ENCODE measurements around the gene LEFTY2.
"Not testable (repeated sequence)": the region's sequence is repeated elsewhere in the genome, so short reads cannot be mapped to it uniquely, and the experiment has no call there.

The LEFTY2 gene

GRCh38 chr1:225953315-225953714 is 12.3 kb upstream of the LEFTY2 start:
- no peak for DNase-seq

GRCh38 chr1:225950905-225951497 is 10.0 kb upstream of the LEFTY2 start:
- DNase-seq, result no peak

DNA sequence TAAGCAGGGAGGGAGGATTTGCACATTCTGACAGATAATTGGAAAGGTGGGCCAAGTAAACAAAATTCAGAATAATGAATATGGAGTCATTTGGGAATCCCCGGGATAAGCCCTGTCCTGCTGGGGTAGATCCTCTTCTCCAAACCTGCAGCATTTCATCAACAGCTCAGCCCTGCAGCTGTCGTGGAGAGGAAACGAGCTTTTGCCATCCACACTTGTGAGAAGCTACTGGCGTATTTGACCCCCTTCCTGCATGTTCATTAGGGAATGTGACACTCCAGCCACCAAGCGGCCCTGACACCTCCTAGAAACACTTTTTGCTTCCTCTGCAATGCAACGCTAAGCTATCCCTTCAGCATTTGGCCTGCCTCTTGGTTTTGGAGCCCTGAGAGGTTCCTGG is 8.0 kb upstream of the LEFTY2 start:
- DNase-seq, result no peak

DNA sequence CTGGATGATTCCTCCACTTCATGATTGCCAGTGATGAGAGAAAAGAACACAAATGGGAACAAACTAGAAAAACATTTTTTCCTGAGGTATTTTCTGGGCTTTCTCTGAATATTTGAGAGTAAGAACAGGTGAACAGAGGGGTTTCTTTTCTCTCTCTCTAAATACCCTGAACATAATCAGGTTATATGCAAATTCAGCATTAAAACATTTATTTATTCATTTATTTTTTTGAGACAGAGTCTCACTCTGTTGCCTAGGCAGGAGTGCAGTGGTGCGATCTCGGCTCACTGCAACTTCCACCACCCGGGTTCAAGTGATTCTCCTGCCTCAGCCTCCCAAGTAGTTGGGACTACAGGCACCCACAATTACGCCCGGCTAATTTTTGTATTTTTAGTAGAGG is 5.8 kb upstream of the LEFTY2 start:
- no peak for DNase-seq

DNA sequence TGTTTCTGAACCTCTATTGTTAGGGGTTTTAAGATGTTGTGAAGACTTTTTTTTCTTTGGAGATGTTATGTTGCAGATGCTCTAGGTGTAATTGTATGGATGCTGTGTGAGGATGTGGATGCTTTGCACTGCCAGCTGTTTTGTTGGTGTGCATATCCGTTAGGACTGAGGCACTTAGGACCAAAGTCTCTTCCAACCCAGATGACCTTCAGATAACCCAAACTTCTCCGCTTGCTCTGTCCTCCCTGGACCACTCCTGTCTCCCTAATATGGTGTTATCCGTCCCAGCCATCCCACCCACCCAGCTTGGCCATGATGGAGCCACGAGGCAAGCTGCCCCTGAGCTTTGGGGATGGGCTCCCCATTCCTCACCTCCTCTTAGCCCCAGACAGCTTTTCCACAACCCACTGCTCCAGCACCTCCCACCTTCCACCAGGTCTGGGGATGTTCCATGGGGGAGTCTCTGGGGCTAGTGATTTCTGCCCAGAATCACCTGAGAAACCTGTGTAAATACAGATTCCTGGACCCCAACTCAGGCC is 5.1 kb upstream of the LEFTY2 start:
- DNase-seq, result no peak

DNA sequence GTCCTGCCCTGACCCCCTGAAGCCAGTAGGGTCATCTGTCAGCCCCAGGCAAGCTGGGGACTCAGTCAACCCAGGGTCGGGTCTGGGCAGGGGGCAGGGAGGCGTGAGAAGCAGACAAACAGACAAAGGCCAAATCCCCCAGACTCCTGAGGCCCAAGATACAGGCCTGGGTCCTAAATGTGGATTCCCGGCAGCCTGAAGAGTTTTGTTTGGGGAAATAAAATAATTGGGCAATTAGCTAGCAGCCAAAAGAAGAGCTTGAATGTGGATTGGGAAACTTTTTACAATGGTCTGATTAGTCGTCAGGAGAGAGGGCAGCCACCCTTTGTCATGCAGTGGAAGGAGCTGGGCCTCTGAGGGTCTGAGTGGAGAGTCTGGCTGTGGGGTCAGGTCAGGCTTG is 4.5 kb upstream of the LEFTY2 start:
- DNase-seq, result no peak

DNA sequence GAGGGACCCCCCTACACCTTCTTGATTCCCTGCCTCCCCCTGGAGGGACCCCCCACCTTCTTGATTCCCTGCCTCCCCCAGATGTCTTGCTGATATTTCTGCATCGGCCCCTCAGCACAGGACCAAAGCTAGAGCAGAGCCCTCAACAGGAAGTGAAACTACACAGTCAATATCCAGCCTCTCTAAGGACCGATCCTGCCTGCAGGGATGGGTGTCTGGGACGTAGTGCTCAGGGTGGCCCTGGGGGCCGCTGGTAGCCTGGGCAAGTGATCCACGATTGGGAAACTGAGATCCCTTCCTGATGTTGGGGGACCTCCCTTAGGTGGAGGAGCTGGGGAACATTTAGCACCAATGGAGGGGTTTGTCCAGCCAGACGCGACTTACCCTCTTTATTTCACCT is 3.9 kb upstream of the LEFTY2 start:
- DNase-seq, result no peak

- DNase-seq, result no peak
These were observed 3.4 kb upstream of the LEFTY2 start for GRCh38 chr1:225944387-225944786.

DNA sequence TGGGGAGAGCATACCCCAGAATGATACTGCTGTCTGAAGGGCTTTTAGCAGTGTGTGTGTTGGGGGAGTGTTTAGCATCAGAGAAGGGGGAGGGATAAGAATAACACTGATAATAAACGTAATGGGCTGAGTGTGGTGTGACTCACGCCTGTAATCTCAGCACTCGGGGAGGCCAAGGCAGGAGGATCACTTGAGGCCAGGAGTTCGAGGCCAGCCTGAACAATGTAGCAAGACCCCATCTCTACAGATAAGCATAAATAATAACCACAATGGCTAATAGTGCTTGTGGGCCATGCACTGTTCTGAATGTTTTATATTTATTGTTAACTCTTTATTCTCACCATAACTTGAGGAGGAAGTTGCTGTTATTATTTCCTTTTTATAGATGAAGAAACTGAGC is 2.6 kb upstream of the LEFTY2 start:
- DNase-seq, result no peak

DNA sequence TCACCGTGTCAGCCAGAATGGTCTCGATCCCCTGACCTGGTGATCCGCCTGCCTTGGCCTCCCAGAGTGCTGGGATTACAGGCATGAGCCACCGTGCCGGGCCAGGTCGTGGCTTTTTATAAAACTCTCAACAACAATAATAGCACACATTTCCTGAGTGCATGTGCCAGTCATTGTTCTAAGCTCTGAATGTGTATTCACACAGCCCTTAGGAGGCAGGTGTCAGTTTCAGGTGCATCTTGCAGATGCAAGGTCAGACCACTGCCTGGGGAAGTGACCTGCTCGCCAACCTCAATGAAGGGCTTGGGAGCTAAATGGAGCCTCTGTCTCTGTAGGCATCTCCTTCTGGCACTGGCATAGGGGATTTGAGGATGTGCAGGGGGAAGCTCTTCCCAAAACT is 1.6 kb upstream of the LEFTY2 start:
- no peak for DNase-seq

DNA sequence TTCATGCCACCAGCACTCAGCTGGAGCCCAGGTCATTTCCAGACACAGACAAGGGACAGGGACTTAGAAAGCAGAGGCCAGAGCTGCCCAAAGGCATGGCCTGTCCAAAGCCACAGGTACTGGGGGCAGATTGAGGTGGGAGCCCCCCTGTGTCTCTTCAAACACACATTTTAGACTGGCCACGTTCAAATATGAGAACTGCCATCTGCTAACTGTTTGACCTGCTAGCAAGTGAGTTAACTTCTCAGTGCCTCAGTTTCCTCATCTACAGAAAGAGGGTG is 862 bp upstream of the LEFTY2 start:
- DNase-seq, result no peak

DNA sequence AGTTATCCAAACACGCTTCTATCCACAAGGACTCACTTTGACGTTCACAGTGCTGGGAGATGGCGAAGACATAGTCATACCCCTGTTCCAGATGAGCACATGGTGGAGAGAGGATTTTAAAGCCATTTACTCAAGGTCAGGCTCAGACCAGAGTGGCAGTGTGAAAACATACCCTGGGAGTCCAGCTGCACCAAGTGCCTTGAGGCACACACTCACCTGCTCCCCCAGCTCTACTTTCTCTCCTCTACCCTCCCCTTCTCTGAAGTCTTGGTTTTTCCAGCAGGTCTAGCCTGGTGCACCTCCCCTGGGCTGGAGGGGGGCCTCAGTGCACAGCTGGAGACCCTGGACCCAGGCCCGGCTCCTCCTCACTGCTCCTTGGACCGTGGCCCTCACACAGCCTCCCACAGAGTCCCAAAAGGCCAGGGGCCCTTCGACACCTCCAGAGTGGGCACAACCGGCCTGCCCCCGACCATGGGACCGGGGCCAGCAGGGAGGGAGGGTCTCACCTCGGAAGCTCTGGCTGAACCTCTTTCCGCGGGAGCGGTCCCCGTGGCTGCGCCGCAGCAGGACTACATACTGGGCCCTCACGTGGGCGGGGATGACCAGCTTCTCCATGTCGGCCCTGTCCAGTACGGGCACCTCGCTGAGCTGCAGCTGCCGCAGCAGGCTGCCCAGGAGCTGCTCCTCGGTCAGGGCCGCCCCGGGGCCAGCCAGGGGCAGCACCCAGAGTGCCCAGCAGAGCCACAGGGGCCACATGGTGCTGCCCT is 452 bp downstream of the LEFTY2 start:
- DNase-seq, result no peak

- DNase-seq, result not testable (repeated sequence)
These were observed 1.1 kb downstream of the LEFTY2 start for GRCh38 chr1:225939939-225940310.

DNA sequence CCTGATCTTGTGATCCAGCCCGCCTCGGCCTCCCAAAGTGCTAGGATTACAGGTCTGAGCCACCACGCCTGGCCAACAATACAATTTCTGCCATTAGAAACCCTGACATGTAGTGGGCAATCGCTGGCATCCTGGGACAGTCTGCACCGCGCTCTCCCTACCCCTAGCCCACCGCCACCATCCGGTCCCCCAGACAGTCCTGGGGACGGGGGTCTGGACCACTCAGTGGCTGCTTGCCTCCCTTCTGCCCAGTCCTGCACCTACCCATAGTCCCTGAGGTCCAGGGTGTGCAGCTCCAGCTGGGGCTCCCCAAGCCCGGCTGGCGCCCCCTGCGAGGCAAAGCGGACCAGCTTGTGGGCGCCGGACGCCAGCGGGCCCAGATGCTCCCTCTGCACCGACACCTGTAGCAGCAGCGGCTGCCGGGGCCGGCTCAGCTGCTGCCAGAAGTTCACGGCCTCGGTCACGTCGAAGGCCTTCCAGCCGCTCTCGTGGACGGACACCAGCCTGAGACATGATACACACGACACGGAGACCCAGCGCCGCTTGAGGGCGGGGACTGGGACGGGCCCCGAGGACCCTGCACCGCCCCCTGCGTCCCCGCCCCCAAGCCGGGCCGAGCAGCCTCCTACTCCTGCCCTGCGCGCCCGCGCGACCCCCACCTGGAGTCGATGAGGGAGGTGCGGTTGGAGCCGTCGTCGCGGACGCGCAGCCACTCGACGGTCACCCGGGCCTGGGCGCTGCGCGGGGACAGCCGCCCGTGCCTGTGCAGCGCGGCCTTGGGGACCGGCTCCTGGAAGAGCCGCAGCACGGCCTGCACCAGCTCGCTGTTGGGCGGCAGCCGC is 1.7 kb downstream of the LEFTY2 start:
- not testable (repeated sequence) for DNase-seq

GRCh38 chr1:225937048-225937968 is 3.7 kb downstream of the LEFTY2 start:
- no peak for DNase-seq

DNA sequence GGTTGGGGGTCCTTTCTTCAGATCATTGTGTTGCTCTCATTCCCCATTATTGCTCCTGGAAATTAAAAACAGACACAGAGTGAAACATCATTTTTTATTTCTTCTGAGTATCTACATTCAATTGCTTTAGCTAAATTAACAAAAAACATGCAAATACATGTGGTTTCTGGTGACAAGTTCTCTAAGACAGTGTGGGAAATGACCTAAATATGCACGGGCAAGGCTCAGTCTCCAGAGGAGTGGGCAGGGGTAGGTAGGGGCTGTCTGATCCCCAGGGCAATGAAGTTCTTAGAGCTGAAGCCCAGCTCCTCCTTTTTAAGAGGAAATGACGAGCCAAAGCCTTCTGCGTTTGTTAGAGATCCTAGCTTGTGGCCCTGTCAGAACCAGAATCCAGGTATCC is 4.5 kb downstream of the LEFTY2 start:
- no peak for DNase-seq

- DNase-seq, result not testable (repeated sequence)
These were observed 4.9 kb downstream of the LEFTY2 start for GRCh38 chr1:225936086-225936485.

DNA sequence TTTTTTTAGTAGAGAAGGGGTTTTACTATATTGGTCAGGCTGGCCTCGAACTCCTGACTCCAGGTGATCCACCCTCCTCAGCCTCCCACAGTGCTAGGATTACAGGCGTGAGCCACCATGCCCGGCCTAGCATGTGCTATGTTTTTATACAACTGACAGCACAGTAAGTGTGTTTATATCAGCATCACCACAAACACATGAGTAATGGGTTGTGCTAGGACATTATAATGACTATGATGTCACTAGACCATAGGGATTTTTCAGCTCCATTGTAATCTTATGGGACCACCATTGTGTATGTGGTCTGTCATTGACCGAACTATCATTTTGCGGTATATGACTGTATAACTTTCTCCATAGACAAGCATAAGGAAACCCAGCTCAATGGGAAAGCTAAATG is 6.3 kb downstream of the LEFTY2 start:
- DNase-seq, result no peak

GRCh38 chr1:225933072-225933471 is 7.9 kb downstream of the LEFTY2 start:
- DNase-seq, result no peak

DNA sequence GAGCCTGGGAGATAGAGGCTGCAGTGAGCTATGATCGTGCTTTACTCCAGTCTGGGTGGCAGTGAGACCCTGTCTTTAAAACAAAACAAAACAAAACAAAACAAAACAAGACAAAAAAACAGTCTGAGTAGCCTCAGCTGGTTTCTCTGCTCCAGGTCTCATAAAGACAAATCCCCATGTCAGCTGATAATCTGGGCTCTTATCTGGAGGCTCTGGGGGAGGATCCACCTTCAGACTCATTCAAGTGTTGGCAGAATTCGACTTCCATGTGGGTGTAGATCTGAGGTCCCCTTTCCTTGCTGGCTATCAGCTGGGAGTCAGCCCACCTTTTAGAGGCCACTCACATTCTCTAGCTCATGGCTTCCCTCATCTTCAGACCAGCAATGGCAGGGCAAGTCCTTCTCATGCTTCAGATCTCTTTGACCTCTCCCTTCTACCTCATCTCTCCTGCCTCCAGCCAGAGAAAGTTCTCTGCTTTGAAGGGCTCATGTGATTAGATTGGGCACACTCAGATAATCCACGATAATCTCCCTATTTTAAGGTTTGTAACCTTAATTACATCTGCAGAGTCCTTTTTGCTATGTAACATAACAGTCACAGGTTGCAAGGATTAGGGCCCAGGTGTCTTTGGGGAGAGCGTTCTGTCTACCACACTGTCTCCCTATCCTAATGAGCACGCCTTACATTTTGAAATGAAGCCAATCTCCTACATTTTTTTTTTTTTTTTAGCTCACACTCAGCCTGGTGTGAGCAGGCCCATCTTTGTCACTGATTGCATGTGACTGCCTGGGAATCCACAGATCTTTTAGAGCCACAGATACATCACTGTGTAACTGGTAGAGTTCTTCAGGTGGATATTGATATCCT is 9.5 kb downstream of the LEFTY2 start:
- no peak for DNase-seq

DNA sequence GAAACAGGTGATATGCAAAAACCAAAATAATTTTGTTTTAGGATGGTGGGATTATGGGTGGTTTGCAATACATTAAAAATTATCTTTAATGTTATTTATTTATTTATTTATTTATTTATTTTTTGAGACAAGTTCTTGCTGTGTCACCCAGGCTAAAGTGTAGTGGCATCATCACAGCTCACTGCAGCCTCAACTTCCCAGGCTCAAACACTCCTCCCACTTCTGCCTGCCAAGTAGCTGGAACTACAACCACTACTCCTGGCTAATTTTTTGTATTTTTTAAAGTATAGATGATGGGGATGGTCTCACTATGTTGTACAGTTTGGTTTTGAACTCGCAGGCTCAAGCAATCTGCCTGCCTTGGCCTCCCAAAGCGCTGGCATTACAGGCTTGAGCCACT is 10.5 kb downstream of the LEFTY2 start:
- no peak for DNase-seq

- DNase-seq, result not testable (repeated sequence)
These were observed 11.6 kb downstream of the LEFTY2 start for GRCh38 chr1:225929462-225929861.

Measured in NCI-H446 (cell line).